ENCODE data around the gene PLK5.
"Not testable (repeated sequence)": the region's sequence is repeated elsewhere in the genome, so short reads cannot be mapped to it uniquely, and the experiment has no call there.

Gene PLK5, protein sequence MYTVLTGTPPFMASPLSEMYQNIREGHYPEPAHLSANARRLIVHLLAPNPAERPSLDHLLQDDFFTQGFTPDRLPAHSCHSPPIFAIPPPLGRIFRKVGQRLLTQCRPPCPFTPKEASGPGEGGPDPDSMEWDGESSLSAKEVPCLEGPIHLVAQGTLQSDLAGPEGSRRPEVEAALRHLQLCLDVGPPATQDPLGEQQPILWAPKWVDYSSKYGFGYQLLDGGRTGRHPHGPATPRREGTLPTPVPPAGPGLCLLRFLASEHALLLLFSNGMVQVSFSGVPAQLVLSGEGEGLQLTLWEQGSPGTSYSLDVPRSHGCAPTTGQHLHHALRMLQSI

DNA sequence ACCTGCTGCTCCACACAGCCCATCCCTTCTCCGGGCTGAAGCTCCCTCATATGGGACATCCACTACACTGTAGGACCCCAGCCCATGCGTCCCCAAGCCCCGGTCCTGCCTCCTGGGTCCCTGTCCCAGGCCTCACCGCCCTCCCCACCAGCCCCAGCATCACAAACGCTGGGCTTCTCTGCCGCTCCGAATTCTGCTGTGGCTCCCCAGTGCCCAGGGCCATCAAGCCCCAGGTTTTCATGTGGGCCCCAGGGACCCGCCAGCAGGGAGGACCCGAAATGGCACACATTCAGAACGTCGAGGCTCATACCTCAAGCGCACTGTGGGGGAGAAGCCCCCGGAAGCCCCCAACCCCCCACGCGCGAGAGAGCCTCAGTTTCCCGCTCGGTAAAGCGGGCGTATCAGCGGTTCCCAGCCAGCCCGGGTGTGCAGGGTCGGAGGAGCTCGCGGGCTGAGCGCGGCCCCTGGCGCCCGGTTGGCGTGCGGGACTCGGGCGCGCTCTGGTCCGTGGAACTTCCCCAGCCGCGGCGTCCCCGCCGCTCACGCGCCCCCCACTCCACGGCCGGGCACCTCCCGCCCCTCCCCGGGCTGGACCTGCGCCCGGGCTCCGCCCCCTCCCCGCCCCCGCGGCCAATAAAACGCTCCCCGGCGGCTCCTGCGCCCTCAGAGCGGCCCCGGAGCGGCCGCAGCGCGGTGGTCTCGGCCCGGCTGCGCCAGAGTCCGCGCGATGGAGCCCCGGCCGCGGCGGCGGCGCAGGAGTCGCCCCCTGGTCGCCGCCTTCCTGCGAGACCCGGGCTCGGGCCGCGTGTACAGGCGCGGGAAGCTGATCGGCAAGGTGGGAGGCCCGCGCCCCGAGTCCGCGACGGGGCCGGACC is at the start of gene PLK5:
Gene PLK5 (plus strand): TSS at position 666 of the 875 bp plus-strand sequence. CDS start 2,920 bp downstream, outside the sequence.
- DNase-seq (ENCODE audit: low spot score), result no peak

GRCh38 chr19:1474765-1475351 is 49.0 kb upstream of the PLK5 start:
- DNase-seq (ENCODE audit: low spot score), result no peak

GRCh38 chr19:1475751-1476437 is 48.0 kb upstream of the PLK5 start:
- DNase-seq (ENCODE audit: low spot score), result no peak

DNA sequence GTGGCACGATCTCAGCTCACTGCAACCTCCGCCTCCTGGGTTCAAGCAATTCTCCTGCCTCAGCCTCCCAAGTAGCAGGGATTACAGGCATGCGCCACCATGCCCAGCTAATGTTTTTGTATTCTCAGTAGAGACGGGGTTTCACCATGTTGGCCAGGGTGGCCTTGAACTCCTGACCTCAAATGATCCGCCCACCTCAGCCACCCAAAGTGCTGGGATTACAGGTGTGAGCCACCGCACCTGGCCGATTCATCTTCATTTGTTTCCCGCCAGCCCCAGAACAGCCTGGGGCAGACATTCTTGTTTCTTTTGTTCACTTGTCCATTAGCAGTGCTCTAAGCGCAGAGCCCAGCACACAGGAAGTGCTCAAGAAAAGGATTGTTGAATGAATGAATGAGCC is 46.8 kb upstream of the PLK5 start:
- DNase-seq (ENCODE audit: low spot score), result not testable (repeated sequence)

GRCh38 chr19:1478934-1479707 is 44.8 kb upstream of the PLK5 start, which contains the start of gene C19orf25:
Gene C19orf25 (minus strand): TSS chr19:1479215. CDS start chr19:1478903, 312 bp downstream.
- DNase-seq (ENCODE audit: low spot score), result peak; percentile 98

- DNase-seq (ENCODE audit: low spot score), result no peak
Measured at GRCh38 chr19:1481224-1481892, 42.5 kb upstream of the PLK5 start.

DNA sequence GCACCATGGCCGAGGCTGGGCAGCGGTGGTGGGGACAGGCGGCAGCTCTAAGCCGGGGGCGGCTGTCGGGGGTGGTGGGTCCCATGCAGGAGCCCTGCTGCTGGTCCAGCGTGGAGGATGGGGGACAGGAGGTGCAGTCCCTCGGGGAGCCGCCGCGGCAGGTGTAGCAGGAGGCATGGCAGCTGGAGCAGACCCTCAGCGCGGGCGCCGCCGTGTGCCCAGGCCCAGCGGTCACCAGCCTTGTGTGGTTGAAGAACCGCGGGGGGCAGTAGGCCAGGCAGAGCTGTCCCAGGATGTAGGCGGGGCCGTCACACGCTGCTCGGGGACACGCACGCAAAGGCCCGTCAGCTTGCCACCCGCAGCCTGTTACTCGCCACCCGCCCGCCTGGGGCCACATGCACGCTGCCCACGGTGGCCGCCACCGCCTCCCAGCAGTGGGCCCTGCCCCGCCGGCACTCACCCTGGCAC is 42.0 kb upstream of the PLK5 start:
- no peak for DNase-seq (ENCODE audit: low spot score)

- DNase-seq (ENCODE audit: low spot score), result peak; percentile 12
Measured at GRCh38 chr19:1482361-1483130, 41.3 kb upstream of the PLK5 start.

DNA sequence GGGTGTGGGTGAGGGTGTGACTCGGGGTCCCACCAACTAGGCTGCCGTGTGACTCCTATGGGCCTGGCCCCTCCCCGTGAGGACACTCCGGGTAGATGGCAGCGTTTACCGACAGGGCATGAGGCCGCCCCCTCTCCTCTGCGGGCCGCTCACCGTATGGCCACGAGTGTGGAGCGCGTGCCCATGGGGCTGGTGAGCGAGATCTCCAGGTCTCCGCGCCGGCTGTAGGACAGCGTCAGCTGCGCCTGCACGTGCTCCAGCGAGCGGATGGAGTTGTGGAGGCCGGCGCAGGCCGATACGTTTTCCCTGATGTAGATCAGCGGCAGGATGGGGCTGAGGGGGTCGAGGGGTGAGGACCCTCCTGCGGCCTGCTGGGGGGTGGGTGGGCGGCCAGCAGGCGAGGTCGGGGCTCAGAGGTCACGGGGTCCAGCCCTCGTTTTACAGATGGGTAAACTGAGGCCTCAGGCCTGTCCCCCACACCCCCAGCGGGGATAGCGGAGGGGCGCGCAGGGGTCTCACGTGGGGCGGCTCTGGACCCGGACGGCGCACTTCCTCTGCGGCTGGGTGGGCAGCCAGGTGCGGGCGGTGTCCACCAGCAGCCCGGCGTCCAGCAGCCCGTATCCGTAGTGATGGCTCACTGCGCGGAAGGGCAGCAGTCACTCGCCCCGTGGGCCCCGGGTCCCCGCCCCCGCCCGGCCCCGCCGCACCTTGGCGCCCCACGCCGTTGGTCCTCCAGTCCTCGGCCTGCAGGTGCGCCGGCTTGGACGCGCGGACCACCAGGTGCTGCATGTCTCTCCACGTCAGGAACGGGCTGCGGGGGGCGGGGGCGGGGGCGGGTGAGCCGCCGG is 40.5 kb upstream of the PLK5 start:
- peak; percentile 14 for DNase-seq (ENCODE audit: low spot score)

DNA sequence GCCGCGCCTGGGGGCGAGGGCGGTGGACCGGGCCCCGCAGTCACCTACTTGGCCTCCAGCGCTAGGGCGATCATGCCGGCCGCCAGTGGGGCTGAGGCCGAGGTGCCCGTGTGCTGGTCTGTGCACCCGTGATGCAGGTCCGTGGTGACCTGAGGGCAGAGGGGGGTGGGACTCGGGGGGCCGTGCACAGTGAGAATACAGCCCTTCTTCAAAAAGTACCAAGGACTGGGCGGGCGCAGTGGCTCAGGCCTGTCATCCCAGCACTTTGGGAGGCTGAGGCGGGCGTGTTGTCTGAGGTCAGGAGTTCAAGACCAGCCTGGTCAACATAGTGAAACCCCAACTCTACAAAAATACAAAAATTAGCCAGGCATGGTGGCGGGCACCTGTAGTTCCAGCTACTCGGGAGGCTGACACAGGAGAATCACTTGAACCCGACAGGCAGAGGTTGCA is 39.9 kb upstream of the PLK5 start:
- no peak for DNase-seq (ENCODE audit: low spot score)

- DNase-seq (ENCODE audit: low spot score), result no peak
Measured at GRCh38 chr19:1486720-1487575, 36.9 kb upstream of the PLK5 start.

GRCh38 chr19:1487576-1488281 is 36.1 kb upstream of the PLK5 start:
- DNase-seq (ENCODE audit: low spot score), result no peak

DNA sequence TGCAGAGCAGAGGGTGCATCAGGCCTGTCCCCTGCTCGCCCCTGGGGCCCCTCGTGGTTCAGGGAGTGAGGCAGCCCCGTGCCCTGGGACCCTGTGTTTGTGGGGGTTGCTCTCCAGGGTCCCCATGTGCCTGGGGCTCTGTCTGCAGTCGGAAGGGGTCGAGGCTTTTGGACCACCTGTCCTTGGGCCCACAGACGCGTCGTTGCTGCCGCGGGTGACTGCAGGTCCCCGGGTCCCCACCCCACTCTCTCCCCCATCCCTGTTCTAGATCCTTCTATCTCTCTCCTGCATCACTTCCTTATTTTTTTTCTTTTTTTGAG is 35.6 kb upstream of the PLK5 start:
- DNase-seq (ENCODE audit: low spot score), result no peak

DNA sequence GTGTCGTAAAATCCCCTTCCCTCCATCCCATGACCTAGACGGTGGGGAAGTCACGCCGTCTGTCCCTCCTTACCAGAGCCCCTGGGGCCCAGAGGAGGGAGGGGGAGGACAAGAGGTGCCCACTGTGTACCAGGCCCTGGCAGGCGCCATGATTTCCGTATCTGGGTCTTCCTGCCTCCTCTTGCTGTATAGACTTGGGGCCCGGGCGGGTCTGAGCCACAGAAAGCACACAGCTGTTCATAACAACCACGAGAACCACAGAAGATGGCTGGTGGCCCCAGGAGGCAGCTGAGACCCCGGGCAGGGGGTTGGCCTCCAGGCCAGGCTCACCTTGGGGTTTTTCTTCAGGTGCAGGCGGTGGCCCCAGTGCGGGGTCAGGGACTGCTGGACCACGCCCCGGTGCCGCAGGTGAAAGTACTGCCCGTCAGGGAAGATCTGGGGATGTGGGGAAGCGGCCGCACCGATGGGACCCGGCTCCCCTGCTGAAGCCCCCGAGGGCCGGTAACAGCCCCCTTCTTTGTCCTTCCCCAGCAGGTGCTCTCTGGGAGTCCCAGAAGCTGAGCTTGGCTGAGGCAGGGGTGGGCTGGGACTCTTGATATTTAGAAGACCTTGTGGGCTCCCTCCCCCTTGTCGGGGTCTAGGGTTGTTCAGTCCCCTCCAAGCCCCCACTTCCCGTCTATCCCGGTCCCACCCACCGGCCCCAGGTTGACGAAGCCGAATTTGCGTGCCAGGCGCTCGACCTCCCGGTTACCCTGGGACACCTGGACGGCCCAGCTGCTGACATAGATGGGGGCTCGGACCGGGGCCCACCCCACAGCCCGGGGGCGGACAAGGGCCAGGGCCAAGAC is 34.2 kb upstream of the PLK5 start:
- DNase-seq (ENCODE audit: low spot score), result no peak

DNA sequence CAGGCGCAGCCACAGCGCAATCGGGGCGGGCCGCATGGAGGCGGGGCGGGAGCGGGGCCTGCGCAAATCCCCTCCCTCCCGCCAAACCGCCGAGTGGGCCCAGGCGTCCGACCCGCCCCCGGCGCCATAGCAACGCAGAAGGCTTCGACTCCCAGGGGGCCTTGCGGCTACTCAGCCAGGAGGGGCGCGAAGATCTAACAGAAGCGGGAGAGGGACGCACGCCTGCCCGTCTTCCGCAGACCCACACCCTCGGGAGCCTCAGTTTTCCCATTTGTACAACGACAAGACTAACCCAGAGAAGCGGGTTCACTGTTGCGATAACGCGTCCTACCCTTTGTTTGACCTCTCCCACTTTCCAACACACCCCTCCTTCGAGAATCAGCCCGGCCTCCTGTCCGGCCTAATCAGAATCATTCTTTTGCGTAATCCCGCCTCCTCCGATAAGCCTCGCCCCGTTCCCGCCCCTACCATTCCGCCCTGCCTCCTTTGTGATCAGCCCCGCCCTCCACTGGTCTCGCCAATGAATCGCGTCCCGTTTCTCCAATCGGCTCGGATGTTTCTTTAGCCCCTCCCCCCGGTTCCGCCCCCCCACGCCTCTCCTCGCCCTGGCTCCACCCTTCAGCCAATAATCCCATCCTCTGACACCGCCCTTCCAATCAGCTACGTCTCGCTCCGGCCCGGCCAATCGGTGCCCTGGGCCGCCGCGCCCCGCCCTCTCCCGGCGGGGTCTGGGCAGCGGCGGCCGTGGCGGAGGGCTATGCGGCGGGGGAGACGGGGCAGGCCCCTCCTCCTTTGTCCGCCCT is 33.4 kb upstream of the PLK5 start, which contains the start of gene PCSK4:
Gene PCSK4 (minus strand): TSS at position 40 of the 803 bp plus-strand sequence. CDS start 4 bp downstream, at position 36.
- DNase-seq (ENCODE audit: low spot score), result peak; percentile 98
